Smooth muscle cell (in vitro differentiated cells): ENCODE measurements around the gene C16orf96. TPM values are rescaled to one million over a fixed set of nuclear protein-coding genes. Genes with fewer than 3 reads are reported as not detected.

Experiments used
- DNase-seq: peaks from one replicate; lab custom pipeline; 2025; ENCODE audit not compliant: unreplicated experiment; lab: John Stamatoyannopoulos, UW
- H2AFZ ChIP-seq: fragments of 200-600 bp; sonication (generic); 2 replicates; pipeline ENCODE4 v1.6.0; 2016; ENCODE audit warnings: antibody characterized with exemption, low read depth, mild to moderate bottlenecking
- H3F3A ChIP-seq: fragments of 200-600 bp; sonication (generic); 2 replicates; pipeline ENCODE4 v1.6.0; 2017; ENCODE audit warnings: antibody characterized with exemption, low read depth
- H3K27ac ChIP-seq: fragments of 200-600 bp; sonication (generic); 2 replicates; pipeline ENCODE4 v1.5.1; 2016; ENCODE audit warnings: low read depth, mild to moderate bottlenecking
- H3K27me3 ChIP-seq: fragments of 200-600 bp; sonication (generic); 2 replicates; pipeline ENCODE4 v1.6.1; 2016; ENCODE audit warnings: low read depth, mild to moderate bottlenecking
- H3K36me3 ChIP-seq: fragments of 200-600 bp; sonication (generic); 2 replicates; pipeline ENCODE4 v1.5.1; 2016; ENCODE audit warnings: low read depth
- H3K4me1 ChIP-seq: fragments of 200-600 bp; sonication (generic); 2 replicates; pipeline ENCODE4 v1.5.1; 2016; ENCODE audit warnings: low read depth
- H3K4me2 ChIP-seq: fragments of 200-600 bp; sonication (generic); 2 replicates; pipeline ENCODE4 v1.6.0; 2016; ENCODE audit warnings: mild to moderate bottlenecking
- H3K4me3 ChIP-seq: fragments of 200-600 bp; sonication (generic); 2 replicates; pipeline ENCODE4 v1.5.1; 2016; ENCODE audit warnings: mild to moderate bottlenecking
- H3K79me2 ChIP-seq: fragments of 200-600 bp; sonication (generic); 2 replicates; pipeline ENCODE4 v1.6.0; 2016; ENCODE audit warnings: low read depth, mild to moderate bottlenecking
- H3K9ac ChIP-seq: fragments of 200-600 bp; sonication (generic); 2 replicates; pipeline ENCODE4 v1.6.0; 2016; ENCODE audit warnings: low read depth
- H3K9me3 ChIP-seq: fragments of 200-600 bp; sonication (generic); replicated peaks from 2 replicates; pipeline ENCODE4 v1.5.1; 2016; ENCODE audit warnings: low read depth
- H4K20me1 ChIP-seq: fragments of 200-600 bp; sonication (generic); 2 replicates; pipeline ENCODE4 v1.6.0; 2016; ENCODE audit warnings: low read depth
- CTCF ChIP-seq: fragments of 200-600 bp; sonication (generic); IDR thresholded peaks from 2 replicates; pipeline ENCODE4 v1.5.1; 2017; ENCODE audit warnings: borderline replicate concordance, mild to moderate bottlenecking, antibody characterized with exemption; ENCODE audit not compliant: insufficient read depth, poor library complexity, severe bottlenecking
- WGBS: methylation state at CpG from one replicate; pipeline ENCODE4 v1.1.7; 2016; ENCODE audit warnings: low lambda C conversion rate; 5-methylcytosine and 5-hydroxymethylcytosine counted together
- polyA plus RNA-seq: library from polyadenylated mRNA; unstranded; fragments of >200 nt; fragmentation: Nextera tagmentation; extraction: Ambion mirVana; gene quantifications from 2 replicates; pipeline ENCODE4 v1.2.1, GENCODE V29; 2016
- total RNA-seq: library from RNA; depleted of rRNA; stranded (reverse); fragments of >200 nt; gene quantifications from 2 replicates; pipeline ENCODE4 v1.2.3, GENCODE V29; 2014

The C16orf96 gene
- total and polyA plus RNA-seq, 2 experiments from 2014 or later: 0.09 TPM; not detected in 1

- Histone ChIP-seq H3F3A (no peaks in the 10 kb centered on the region), H3K4me3 (no peak overlapping the region), H3K79me2 (peaks cover 35% of the 10 kb centered on the region), H3K4me2 (no peak overlapping the region), H2AFZ (no peak overlapping the region), H3K27me3 (no peaks in the 10 kb centered on the region), H3K9ac (no peak overlapping the region), H3K27ac (no peak overlapping the region), H3K9me3 (no peaks in the 10 kb centered on the region), H4K20me1 (peaks cover 13% of the 10 kb centered on the region), H3K36me3 (no peaks in the 10 kb centered on the region), H3K4me1 (peaks cover 10% of the 10 kb centered on the region)
- DNase-seq: no peak
- no peak for TF ChIP-seq CTCF
- 98% methylated on average over 2 of the region's 2 CpGs for WGBS
Measured at GRCh38 chr16:4539716-4540284, 16.3 kb upstream of the C16orf96 start.

GRCh38 chr16:4544473-4544872 is 11.7 kb upstream of the C16orf96 start:
- Histone ChIP-seq H2AFZ (no peak overlapping the region), H3K27ac (no peak overlapping the region), H3K27me3 (no peaks in the 10 kb centered on the region), H3K4me1 (no peaks in the 10 kb centered on the region), H4K20me1 (no peaks in the 10 kb centered on the region), H3K4me3 (no peak overlapping the region), H3K4me2 (no peak overlapping the region), H3F3A (no peaks in the 10 kb centered on the region), H3K9ac (no peak overlapping the region), H3K36me3 (no peaks in the 10 kb centered on the region), H3K9me3 (no peaks in the 10 kb centered on the region), H3K79me2 (no peaks in the 10 kb centered on the region)
- no peak for TF ChIP-seq CTCF
- DNase-seq: no peak
- WGBS: 80% methylated on average over 8 of the region's 8 CpGs

- H3K9me3 ChIP-seq: no peaks in the 10 kb centered on the region
- no peak for TF ChIP-seq CTCF
- no peak overlapping the region for H3K9ac ChIP-seq
- no peak overlapping the region for H2AFZ ChIP-seq
- no peaks in the 10 kb centered on the region for H3K27me3 ChIP-seq
- H3K79me2 ChIP-seq: no peaks in the 10 kb centered on the region
- H3K27ac ChIP-seq: no peak overlapping the region
- no peaks in the 10 kb centered on the region for H4K20me1 ChIP-seq
- DNase-seq: no peak
- no peaks in the 10 kb centered on the region for H3K4me1 ChIP-seq
- H3F3A ChIP-seq: no peaks in the 10 kb centered on the region
- no peak overlapping the region for H3K4me3 ChIP-seq
- H3K36me3 ChIP-seq: no peaks in the 10 kb centered on the region
- H3K4me2 ChIP-seq: no peak overlapping the region
- 88% methylated on average over 13 of the region's 13 CpGs for WGBS
Measured at GRCh38 chr16:4548124-4548523, 8.0 kb upstream of the C16orf96 start.

- no peaks in the 10 kb centered on the region for H3K36me3 ChIP-seq
- H3K9ac ChIP-seq: no peak overlapping the region
- H3K4me1 ChIP-seq: no peaks in the 10 kb centered on the region
- no peak overlapping the region for H3K4me2 ChIP-seq
- H3K79me2 ChIP-seq: no peaks in the 10 kb centered on the region
- no peak overlapping the region for H3K27ac ChIP-seq
- WGBS: 62% methylated on average over 4 of the region's 4 CpGs
- H3F3A ChIP-seq: no peaks in the 10 kb centered on the region
- no peak for DNase-seq
- TF ChIP-seq CTCF: no peak
- H3K9me3 ChIP-seq: no peaks in the 10 kb centered on the region
- no peak overlapping the region for H3K4me3 ChIP-seq
- no peaks in the 10 kb centered on the region for H4K20me1 ChIP-seq
- H2AFZ ChIP-seq: no peak overlapping the region
- no peaks in the 10 kb centered on the region for H3K27me3 ChIP-seq
Measured at GRCh38 chr16:4550591-4550990, 5.5 kb upstream of the C16orf96 start.
